Transverse colon (tissue), 4 donors: ENCODE measurements around the gene ADK. TPM values are rescaled to one million over a fixed set of nuclear protein-coding genes. Genes with fewer than 3 reads are reported as not detected.
A peak's percentile ranks its signal among the peaks of the same experiment; 100 is the strongest.

ENCODE experiments used
- DNase-seq: peaks from one replicate; pipeline ENCODE4 v3.0.0-alpha.2; 2019
- H3K27ac ChIP-seq, 4 donors: fragments of 200-600 bp; sonication (generic); 2 replicates each; pipeline ENCODE4 v1.5.1; 2016 to 2018; ENCODE audit warnings: inconsistent platforms in 4 of 4
- H3K27me3 ChIP-seq: fragments of 200-600 bp; sonication (generic); 2 replicates; pipeline ENCODE4 v1.5.1; 2017; ENCODE audit warnings: inconsistent platforms
- H3K36me3 ChIP-seq, 4 donors: fragments of 200-600 bp; sonication (generic); 2 replicates each; pipeline ENCODE4 v1.5.1; 2017 to 2019; ENCODE audit warnings: inconsistent platforms in 4 of 4
- H3K4me1 ChIP-seq, 4 donors: fragments of 200-600 bp; sonication (generic); 2 replicates each; pipeline ENCODE4 v1.5.1; 2017 to 2020; ENCODE audit warnings: inconsistent platforms in 4 of 4
- H3K4me3 ChIP-seq, 4 donors: fragments of 200-600 bp; sonication (generic); 1 replicate in 1 of 4; 2 replicates in 3 of 4; pipeline versions ENCODE4 v1.5.1 to v1.6.1; 2017 to 2019; ENCODE audit warnings: inconsistent platforms in 4 of 4
- H3K9me3 ChIP-seq, 2 donors: fragments of 200-600 bp; sonication (generic); 2 replicates each; pipeline ENCODE4 v1.5.1; 2017 to 2019; ENCODE audit warnings: inconsistent platforms in 2 of 2
- EP300 ChIP-seq: sonication (generic); formaldehyde crosslinking; IDR thresholded peaks from one replicate; pipeline ENCODE4 v1.6.1; 2017; ENCODE audit warnings: antibody characterized with exemption, low read depth
- POLR2A ChIP-seq: fragments of 450-650 bp; IDR thresholded peaks from one replicate; pipeline ENCODE4 v1.6.1; 2016; ENCODE audit warnings: antibody characterized with exemption, mild to moderate bottlenecking, moderate library complexity
- POLR2AphosphoS5 ChIP-seq, 3 donors: sonication (generic); formaldehyde crosslinking; IDR thresholded peaks; one replicate each; pipeline ENCODE4 v1.6.1; 2016; ENCODE audit warnings: antibody characterized with exemption in 3 of 3
- WGBS, 2 donors: methylation state at CpG; one replicate each; pipeline ENCODE4 v1.1.5; 2018; ENCODE audit warnings: low coverage in 1 of 2; 5-methylcytosine and 5-hydroxymethylcytosine counted together
- in situ Hi-C, 4 donors: fragments of 200-750 bp; cut with MboI; loops; one replicate each; pipeline versions ENCODE4 v1.15.0 to v1.15.1; 2017; ENCODE audit warnings: low sequenced_read_pairs in 3 of 4, low pct_ligation_motif_present in 1 of 4, low pct_unique_long_range_greater_than_20kb in 1 of 4
- intact Hi-C: fragments of 100-400 bp; cut with DNase I; formaldehyde crosslinking; loops from one replicate; pipeline ENCODE4 v1.15.1; 2023; ENCODE audit warnings: low total_unique reads
- total RNA-seq, 4 donors: library from RNA; depleted of rRNA; stranded (reverse); fragments of >200 nt; gene quantifications; one replicate each; pipeline ENCODE4 v1.1.0, GENCODE V29; 2016
- TF ChIP-seq, protein P1 (sequence below), 5 experiments: fragments of 200-600 bp in 3 of 5; fragments of 450-650 bp in 2 of 5; sonication (generic) in 3 of 5; IDR thresholded peaks; 1 replicate in 2 of 5; 2 replicates in 3 of 5; pipeline ENCODE4 v1.5.1; 2016 to 2017; ENCODE audit warnings: antibody characterized with exemption in 5 of 5, inconsistent platforms in 3 of 5, mild to moderate bottlenecking in 2 of 5, moderate library complexity in 1 of 5

Gene ADK
- total RNA-seq, 4 donors from 2014 or later, result 6.8 to 25.2 (median 14.8) TPM

DNA sequence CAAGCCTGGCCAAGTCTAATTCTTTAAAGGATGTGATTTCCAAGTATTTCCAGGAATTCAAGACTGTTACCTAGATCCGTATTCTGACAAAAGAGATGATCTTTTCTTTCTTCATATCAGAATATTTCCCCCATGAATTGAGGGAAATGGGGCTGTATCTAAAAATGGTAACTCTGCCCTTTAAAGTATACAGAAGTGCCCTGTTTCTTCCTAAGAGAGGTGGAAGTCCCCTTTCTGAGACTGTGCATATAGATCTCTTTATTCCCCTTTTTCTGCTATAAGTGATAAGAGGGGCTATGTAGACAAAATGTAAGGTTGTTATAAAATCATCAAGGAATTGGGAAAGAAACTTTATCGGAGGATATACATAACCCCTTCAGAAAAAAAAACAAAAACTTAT lies 388.3 kb downstream of the ADK start:
- in situ Hi-C loops, result no loop called here
- no peak overlapping the region for H3K27ac ChIP-seq
- no peak overlapping the region for H3K4me3 ChIP-seq
- no peaks in the 10 kb centered on the region for H3K36me3 ChIP-seq
- no peaks in the 10 kb centered on the region for H3K27me3 ChIP-seq
- no peaks in the 10 kb centered on the region for H3K4me1 ChIP-seq
- 93 to 97% methylated on average over 2 of the region's 2 CpGs for WGBS, 2 donors
- intact Hi-C loops, result no loop called here
- no peaks in the 10 kb centered on the region for H3K9me3 ChIP-seq
- no peak for DNase-seq
- no peak for TF ChIP-seq EP300
- TF ChIP-seq POLR2AphosphoS5 (IDR thresholded peaks at IDR 0.05), result no peak
- TF ChIP-seq, protein P1, sequence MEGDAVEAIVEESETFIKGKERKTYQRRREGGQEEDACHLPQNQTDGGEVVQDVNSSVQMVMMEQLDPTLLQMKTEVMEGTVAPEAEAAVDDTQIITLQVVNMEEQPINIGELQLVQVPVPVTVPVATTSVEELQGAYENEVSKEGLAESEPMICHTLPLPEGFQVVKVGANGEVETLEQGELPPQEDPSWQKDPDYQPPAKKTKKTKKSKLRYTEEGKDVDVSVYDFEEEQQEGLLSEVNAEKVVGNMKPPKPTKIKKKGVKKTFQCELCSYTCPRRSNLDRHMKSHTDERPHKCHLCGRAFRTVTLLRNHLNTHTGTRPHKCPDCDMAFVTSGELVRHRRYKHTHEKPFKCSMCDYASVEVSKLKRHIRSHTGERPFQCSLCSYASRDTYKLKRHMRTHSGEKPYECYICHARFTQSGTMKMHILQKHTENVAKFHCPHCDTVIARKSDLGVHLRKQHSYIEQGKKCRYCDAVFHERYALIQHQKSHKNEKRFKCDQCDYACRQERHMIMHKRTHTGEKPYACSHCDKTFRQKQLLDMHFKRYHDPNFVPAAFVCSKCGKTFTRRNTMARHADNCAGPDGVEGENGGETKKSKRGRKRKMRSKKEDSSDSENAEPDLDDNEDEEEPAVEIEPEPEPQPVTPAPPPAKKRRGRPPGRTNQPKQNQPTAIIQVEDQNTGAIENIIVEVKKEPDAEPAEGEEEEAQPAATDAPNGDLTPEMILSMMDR (IDR thresholded peaks at IDR 0.05), result no peak
- TF ChIP-seq POLR2A, result no peak

DNA sequence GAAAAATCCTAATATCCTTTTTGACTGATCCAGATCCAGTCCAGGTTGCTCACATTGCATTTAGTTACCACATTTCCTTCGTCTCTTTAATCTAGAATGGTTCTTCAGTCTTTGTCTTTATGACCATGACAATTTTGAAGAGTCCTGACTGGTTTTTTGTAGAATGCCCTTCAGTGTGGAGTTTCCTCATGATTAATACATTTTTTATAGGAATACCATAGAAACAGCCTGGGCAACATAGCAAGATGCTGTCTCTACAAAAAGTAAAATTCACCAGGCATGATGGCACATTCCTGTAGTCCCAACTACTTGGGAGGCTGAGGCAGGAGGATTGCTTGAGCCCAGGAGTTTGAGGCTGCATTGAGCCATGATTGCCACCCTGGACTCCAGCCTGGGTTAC lies 390.4 kb downstream of the ADK start:
- Histone ChIP-seq H3K9me3 (no peaks in the 10 kb centered on the region), H3K4me1 (no peaks in the 10 kb centered on the region), H3K27me3 (no peaks in the 10 kb centered on the region), H3K36me3 (no peaks in the 10 kb centered on the region), H3K27ac (no peak overlapping the region), H3K4me3 (no peak overlapping the region)
- TF ChIP-seq POLR2A (no peak), POLR2AphosphoS5 (IDR thresholded peaks at IDR 0.05) (no peak), EP300 (no peak)
- TF ChIP-seq, protein P1 (IDR thresholded peaks at IDR 0.05), result no peak
- WGBS, 2 donors, result 93 to 100% methylated on average over 1 of the region's 1 CpG
- DNase-seq, result no peak
- intact Hi-C loops, result no loop called here
- in situ Hi-C loops, result no loop called here

DNA sequence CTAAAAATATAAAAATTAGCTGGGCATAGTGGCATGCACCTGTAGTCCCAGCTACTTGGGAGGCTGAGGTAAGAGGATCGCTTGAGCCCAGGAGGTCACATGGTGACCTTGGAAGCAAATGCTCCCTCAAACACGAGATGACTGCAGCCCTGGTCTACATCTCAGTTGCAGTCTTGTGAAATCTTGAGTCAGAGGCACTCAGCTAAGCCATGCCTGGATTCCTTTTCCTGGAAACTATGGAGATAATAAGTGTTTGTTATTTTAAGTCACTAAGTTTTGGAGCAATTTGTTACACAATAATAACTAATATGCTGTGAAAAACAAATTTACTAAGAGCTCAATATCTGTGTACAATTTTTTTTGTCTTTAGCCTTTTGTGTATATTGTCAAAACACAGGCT lies 391.1 kb downstream of the ADK start:
- intact Hi-C loops (no loop called here), in situ Hi-C loops (no loop called here)
- TF ChIP-seq, protein P1 (IDR thresholded peaks at IDR 0.05), result no peak
- peak in 2 of 3 donors; percentile 33 to 55 for TF ChIP-seq POLR2AphosphoS5 (IDR thresholded peaks at IDR 0.05)
- Histone ChIP-seq H3K4me3 (no peak overlapping the region), H3K36me3 (no peaks in the 10 kb centered on the region), H3K4me1 (no peaks in the 10 kb centered on the region), H3K27me3 (no peaks in the 10 kb centered on the region), H3K9me3 (no peaks in the 10 kb centered on the region), H3K27ac (peak overlapping the region in 1 of 4 donors; percentile 31)
- peak; percentile 10 for DNase-seq
- WGBS, 2 donors, result 55% methylated on average over 2 of the region's 2 CpGs; no CpG with 5 or more reads in 1 of the 2 donors

DNA sequence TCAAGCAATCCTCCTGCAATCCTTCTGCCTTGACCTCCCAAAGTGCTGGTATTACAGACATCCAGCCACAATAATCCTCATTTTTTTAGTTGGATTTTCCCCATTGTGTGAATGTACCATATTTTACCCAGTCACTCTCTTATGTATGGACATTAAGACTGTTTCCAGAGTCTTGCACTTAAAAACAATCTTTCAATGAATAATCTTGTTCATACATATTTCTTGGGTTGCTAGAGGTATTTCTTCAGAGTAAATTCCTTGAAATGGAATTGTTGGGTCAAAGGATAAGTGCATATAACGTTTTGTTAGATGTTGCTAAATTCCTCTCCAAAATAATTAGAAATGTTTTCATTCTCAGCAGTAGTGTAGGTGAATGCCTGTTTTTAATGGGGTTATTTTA lies 392.3 kb downstream of the ADK start:
- TF ChIP-seq POLR2A, result no peak
- TF ChIP-seq POLR2AphosphoS5 (IDR thresholded peaks at IDR 0.05), result no peak
- TF ChIP-seq, protein P1 (IDR thresholded peaks at IDR 0.05), result no peak
- no peak for TF ChIP-seq EP300
- in situ Hi-C loops (no loop called here), intact Hi-C loops (no loop called here)
- 67 to 80% methylated on average over 1 of the region's 1 CpG for WGBS, 2 donors
- no peaks in the 10 kb centered on the region for H3K9me3 ChIP-seq
- no peak for DNase-seq
- no peak overlapping the region for H3K27ac ChIP-seq
- no peaks in the 10 kb centered on the region for H3K27me3 ChIP-seq
- no peaks in the 10 kb centered on the region for H3K36me3 ChIP-seq
- no peak overlapping the region for H3K4me3 ChIP-seq
- no peaks in the 10 kb centered on the region for H3K4me1 ChIP-seq
